ENCODE results near the gene ZNF773.
"Not testable (repeated sequence)": the region's sequence is repeated elsewhere in the genome, so short reads cannot be mapped to it uniquely, and the experiment has no call there.

Gene ZNF773

GRCh38 chr19:57499680-57500395 is at the start of gene ZNF773:
Gene ZNF773, plus strand, starts transcription at chr19:57499938. Its CDS starts 143 bp downstream, at chr19:57500081.
- peak; percentile 95 to 96 for DNase-seq

DNA sequence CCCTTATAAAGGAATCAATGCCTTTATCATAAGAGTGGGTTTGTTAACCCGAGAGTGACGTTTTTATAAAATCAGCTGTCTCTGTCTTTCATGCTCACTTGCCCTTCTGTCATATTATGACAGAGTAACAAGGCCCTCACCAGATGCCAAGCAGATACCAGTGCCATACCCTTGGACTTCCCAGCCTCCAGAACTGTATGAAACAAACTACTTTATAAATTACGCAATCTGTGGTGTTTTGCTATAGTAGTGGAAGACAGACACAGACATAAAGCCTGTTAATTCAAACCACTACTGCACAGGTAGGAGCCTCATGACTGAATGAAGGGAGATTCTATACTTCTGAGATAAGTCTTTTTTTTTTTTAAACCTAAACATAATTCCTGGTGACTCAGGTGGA is 47.4 kb upstream of the ZNF773 start:
- no peak for DNase-seq

DNA sequence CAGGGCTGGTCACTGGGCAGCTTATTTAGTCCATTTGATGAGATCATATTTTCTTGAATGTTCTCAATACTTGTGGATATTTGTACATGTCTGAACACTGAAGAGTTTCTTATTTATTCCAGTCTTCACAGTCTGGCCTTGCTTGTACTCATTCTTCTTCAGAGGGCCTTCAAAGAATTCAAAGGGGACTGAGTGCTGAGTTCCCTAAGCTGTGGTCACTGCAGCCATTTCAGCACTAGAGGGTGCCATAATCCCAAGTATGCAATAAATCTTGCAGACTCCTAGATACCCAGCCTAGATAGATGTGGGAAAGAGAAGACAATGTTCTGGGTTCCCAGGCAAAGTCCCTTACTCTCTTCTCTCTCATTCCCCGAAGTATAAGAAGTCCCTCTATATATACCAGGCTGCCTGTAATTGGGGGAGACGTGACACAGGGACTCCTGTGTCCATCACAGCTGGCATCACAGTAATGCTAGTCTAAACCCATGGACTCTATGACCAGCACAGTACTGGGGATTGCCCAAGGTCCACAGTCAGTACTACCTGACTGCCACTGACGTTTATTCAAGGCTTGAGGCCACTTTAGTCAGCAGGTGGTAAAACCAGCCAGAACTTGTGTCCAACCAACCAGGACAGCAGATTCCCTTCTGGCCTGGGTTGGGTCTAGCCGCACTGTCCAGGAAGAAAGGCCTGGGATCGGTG is 33.9 kb upstream of the ZNF773 start:
- DNase-seq, result peak in 1 of 2 experiments; percentile 8

- no peak for DNase-seq
Observed at GRCh38 chr19:57466489-57466888, 33.2 kb upstream of the ZNF773 start.

GRCh38 chr19:57473646-57474045 is 26.1 kb upstream of the ZNF773 start:
- no peak for DNase-seq

GRCh38 chr19:57477191-57478008 is 22.3 kb upstream of the ZNF773 start, which contains the start of gene ZNF772:
Gene ZNF772, minus strand, starts transcription at chr19:57477566. Its CDS starts 257 bp downstream, at chr19:57477309.
- peak; percentile 90 for DNase-seq

DNA sequence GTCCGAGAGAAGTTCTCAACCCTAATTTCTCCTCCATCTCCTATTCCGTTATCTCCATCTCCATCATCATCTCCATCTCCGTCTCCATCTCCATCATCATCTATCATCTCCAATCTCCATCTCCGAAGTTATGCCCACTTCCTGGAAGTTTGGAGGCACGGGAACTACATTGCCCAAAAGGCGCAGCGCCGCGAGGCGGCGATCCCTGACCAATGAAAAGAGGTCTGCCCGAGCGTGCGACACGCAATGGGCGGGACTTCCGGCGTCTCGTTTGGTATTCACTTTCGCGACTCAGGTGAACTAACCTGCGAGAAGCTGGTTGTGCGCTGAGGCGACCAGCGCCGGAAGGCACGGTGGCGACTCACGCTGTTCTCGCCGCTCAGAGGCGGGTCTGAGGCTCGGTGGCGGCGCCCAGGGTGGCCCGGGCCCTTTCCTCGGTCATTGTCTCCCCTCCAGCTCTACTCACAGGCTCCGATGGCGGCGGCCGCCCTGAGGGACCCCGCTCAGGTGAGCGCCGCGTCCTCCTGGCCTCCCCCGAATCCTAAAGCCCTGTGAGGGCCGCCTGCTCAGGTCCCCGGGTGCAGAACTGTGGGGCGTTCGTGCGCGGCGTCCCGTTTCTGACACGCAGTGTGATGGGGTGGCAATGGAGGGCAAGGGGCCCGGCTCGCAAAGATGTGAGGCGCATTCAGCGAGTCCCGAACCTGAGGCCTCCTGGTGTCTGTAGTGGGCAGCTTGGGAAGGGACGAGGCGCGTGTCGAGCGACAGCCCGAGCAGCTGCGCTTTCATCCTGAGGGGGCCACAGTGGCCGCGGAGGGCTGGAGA is 12.1 kb upstream of the ZNF773 start, which contains the start of gene ZNF419:
ZNF419 (plus strand) TSS at position 274 of the 822 bp plus-strand sequence; CDS start at position 475, 201 bp downstream.
- peak; percentile 95 for DNase-seq

GRCh38 chr19:57488299-57488644 is 11.5 kb upstream of the ZNF773 start:
- DNase-seq, result not testable (repeated sequence)

DNA sequence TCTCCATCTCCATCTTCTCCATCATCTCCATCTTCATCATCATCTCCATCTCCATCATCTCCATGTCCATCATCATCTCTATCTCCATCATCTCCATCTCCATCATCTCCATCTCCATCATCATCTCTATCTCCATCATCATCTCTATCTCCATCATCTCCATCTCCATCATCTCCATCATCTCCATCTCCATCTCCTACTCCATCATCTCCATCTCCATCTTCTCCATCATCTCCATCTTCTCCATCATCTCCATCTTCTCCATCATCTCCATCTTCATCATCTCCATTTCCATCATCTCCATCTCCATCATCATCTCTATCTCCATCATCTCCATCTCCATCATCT is 432 bp upstream of the ZNF773 start:
- not testable (repeated sequence) for DNase-seq

- not testable (repeated sequence) for DNase-seq
Observed at GRCh38 chr19:57500400-57500799, 662 bp downstream of the ZNF773 start.

DNA sequence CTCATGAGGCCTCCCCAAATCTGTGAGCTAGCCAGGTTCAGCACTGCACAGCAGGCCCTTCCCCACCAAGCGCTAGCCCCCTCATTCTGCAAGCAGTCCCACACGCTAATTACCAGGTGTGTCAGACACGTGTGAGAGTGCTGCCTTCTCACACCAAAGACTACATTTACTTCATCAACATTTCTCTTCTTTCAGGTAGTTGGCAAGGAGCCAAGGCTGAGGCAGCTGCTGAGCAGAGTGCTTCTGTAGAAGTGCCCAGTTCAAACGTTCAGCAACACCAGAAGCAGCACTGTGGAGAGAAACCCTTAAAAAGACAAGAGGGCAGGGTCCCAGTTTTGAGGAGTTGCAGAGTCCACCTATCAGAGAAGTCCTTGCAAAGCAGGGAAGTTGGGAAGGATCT is 6.4 kb downstream of the ZNF773 start:
- DNase-seq, result no peak

DNA sequence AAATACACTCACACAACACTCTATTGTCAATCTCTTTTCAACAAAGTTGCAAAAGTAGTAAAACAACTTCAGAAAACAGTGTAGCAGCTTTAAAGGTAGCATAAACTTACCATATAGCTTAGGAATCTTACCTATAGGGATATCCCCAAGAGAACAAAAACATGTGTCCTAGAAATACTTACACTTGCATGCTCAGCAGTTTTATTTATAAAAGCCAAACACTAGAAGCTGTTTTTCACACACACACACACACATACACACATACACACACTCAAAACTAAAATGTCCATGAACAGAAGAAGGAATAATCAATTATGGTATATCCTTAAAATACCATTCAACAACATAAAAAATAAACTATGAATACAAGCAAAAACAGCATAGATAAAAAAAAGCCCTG is 11.7 kb downstream of the ZNF773 start:
- no peak for DNase-seq

DNA sequence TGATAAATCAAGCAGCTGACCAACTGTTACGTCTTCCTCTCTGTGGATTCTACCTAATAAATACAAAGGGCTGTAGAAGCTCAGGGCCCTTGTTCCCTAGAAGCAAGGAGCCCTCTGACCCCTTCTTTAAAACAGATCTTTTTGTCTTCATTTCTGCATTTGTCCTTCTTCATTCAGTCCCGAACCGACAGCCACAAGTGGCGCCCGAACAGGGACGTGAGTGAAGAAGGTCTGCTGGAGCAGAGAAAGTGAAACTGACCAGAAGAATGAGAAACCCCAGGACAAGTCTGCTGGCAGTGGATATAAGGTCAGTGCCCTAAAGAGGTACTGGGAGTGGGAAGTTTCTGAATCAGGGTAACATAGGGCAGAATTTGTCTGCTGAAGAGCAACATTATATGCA is 13.1 kb downstream of the ZNF773 start:
- DNase-seq, result no peak

DNA sequence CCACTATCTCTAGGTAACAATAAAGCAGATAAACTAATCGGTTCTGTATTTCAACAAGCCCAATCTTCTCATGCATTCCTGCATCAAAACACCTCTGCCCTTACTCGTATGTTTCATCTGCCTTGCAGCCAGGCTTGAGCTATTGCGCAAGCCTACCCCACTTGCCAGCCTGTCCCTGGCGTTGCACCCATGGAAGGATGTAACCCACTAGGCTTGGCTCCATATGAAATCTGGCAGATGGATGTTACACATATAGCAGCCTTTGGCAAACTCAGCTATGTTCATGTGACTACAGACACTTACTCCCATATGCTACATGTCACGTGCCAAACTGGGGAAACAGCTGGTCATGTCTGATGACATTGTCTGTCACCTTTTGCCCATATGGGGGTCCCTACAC is 15.5 kb downstream of the ZNF773 start:
- DNase-seq, result no peak

GRCh38 chr19:57518021-57518420 is 18.3 kb downstream of the ZNF773 start:
- DNase-seq, result not testable (repeated sequence)

- DNase-seq, result peak; percentile 82
Observed at GRCh38 chr19:57527136-57527881, 27.6 kb downstream of the ZNF773 start, which contains the start of gene ZNF549. Gene ZNF549, plus strand, starts transcription at chr19:57527356. Its CDS starts 218 bp downstream, at chr19:57527574.

DNA sequence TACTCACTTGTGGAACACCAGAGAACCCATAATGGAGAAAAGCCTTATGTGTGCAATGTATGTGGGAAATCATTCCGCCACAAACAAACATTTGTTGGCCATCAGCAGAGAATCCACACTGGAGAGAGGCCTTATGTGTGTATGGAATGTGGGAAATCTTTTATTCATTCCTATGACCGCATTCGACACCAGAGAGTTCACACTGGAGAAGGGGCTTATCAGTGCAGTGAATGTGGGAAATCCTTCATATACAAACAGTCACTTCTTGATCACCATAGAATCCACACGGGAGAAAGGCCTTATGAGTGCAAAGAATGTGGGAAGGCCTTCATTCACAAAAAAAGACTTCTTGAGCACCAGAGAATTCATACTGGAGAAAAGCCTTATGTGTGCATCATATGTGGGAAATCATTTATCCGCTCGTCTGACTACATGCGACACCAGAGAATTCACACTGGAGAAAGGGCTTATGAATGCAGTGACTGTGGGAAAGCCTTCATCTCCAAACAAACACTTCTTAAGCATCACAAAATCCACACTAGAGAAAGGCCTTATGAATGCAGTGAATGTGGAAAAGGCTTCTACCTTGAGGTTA is 38.3 kb downstream of the ZNF773 start:
- DNase-seq, result no peak

- DNase-seq, result no peak
Observed at GRCh38 chr19:57546513-57546912, 46.8 kb downstream of the ZNF773 start.

- DNase-seq, result no peak
Observed at GRCh38 chr19:57552432-57552831, 52.7 kb downstream of the ZNF773 start.

GRCh38 chr19:57557659-57558058 is 57.9 kb downstream of the ZNF773 start:
- no peak for DNase-seq
